Upper lobe of left lung (tissue), 6 donors: Measurements from ENCODE around the gene TENM4. TPM values are rescaled to one million over a fixed set of nuclear protein-coding genes. Genes with fewer than 3 reads are reported as not detected.

Source experiments
- ATAC-seq, 2 donors: fragments of 200-7000 bp; cut with Tn5 transposase; one replicate each; pipeline ENCODE4 v1.9.1; 2022; ENCODE audit warnings: mild to moderate bottlenecking in 2 of 2, moderate library complexity in 2 of 2; ENCODE audit not compliant: low FRiP score in 2 of 2
- DNase-seq, 2 donors: peaks; one replicate each; pipeline ENCODE4 v3.0.0-alpha.2; 2019 to 2020
- H3K27ac ChIP-seq, 4 donors: fragments of 200-600 bp; sonication (generic); one replicate each; pipeline ENCODE4 v1.5.1; 2016 to 2019
- H3K27me3 ChIP-seq, 4 donors: fragments of 200-600 bp; sonication (generic); one replicate each; pipeline ENCODE4 v1.5.1; 2017 to 2019
- H3K36me3 ChIP-seq, 4 donors: fragments of 200-600 bp; sonication (generic); one replicate each; pipeline ENCODE4 v1.5.1; 2016 to 2019
- H3K4me1 ChIP-seq, 4 donors: fragments of 200-600 bp; sonication (generic); one replicate each; pipeline ENCODE4 v1.5.1; 2018 to 2019
- H3K4me3 ChIP-seq, 4 donors: fragments of 200-600 bp; sonication (generic); one replicate each; pipeline ENCODE4 v1.5.1; 2017 to 2019; ENCODE audit warnings: mild to moderate bottlenecking in 2 of 4, moderate library complexity in 1 of 4
- H3K9me3 ChIP-seq, 4 donors: fragments of 200-600 bp; sonication (generic); one replicate each; pipeline ENCODE4 v1.5.1; 2018 to 2019
- EP300 ChIP-seq, 4 donors: sonication (generic); formaldehyde crosslinking; IDR thresholded peaks; one replicate each; pipeline ENCODE4 v1.5.1; 2017; ENCODE audit warnings: antibody characterized with exemption in 4 of 4, control low read depth in 2 of 4
- POLR2A ChIP-seq, 4 donors: fragments of 450-650 bp; IDR thresholded peaks; one replicate each; pipeline ENCODE4 v1.5.1; 2016 to 2017; ENCODE audit warnings: antibody characterized with exemption in 4 of 4, mild to moderate bottlenecking in 2 of 4
- POLR2AphosphoS5 ChIP-seq, 2 donors: sonication (generic); formaldehyde crosslinking; IDR thresholded peaks; one replicate each; pipeline ENCODE4 v1.5.1; 2017; ENCODE audit warnings: antibody characterized with exemption in 2 of 2
- WGBS, 2 donors: methylation state at CpG; one replicate each; pipeline ENCODE4 v1.1.5; 2017 to 2018; 5-methylcytosine and 5-hydroxymethylcytosine counted together
- total RNA-seq, 6 donors: library from RNA; depleted of rRNA in 4 of 6; stranded (reverse); fragments of >200 nt in 4 of 6; gene quantifications; one replicate each; pipeline versions ENCODE4 v1.1.0 to v1.2.1, GENCODE V29; 2016 to 2021
- TF ChIP-seq, protein P1 (sequence below), 6 experiments: fragments of 450-650 bp in 4 of 6; fragments of 200-600 bp in 2 of 6; sonication (generic) in 2 of 6; IDR thresholded peaks; one replicate each; pipeline ENCODE4 v1.5.1; 2016 to 2019; ENCODE audit warnings: antibody characterized with exemption in 6 of 6
- donor health status: DM: no; HTN: no; CAD: no; lungs with moderate emphysema.
- donor health status: DM: no; HTN: yes; CAD: no; lungs with severe emphysema.

TENM4 gene
- total RNA-seq, 6 donors from 2014 or later = 0.11 to 20.0 (median 3.7) TPM

- Histone ChIP-seq H3K4me1 (no peaks in the 10 kb centered on the region), H3K9me3 (no peaks in the 10 kb centered on the region), H3K36me3 (no peaks in the 10 kb centered on the region), H3K27ac (no peak overlapping the region), H3K4me3 (no peak overlapping the region), H3K27me3 (no peaks in the 10 kb centered on the region)
- ATAC-seq (no peak), DNase-seq (no peak)
- 62 to 75% methylated on average over 2 of the region's 2 CpGs for WGBS, 2 donors
- TF ChIP-seq, protein P1, sequence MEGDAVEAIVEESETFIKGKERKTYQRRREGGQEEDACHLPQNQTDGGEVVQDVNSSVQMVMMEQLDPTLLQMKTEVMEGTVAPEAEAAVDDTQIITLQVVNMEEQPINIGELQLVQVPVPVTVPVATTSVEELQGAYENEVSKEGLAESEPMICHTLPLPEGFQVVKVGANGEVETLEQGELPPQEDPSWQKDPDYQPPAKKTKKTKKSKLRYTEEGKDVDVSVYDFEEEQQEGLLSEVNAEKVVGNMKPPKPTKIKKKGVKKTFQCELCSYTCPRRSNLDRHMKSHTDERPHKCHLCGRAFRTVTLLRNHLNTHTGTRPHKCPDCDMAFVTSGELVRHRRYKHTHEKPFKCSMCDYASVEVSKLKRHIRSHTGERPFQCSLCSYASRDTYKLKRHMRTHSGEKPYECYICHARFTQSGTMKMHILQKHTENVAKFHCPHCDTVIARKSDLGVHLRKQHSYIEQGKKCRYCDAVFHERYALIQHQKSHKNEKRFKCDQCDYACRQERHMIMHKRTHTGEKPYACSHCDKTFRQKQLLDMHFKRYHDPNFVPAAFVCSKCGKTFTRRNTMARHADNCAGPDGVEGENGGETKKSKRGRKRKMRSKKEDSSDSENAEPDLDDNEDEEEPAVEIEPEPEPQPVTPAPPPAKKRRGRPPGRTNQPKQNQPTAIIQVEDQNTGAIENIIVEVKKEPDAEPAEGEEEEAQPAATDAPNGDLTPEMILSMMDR (IDR thresholded peaks at IDR 0.05) = no peak
- no peak for TF ChIP-seq POLR2A (IDR thresholded peaks at IDR 0.05)
- no peak for TF ChIP-seq EP300 (IDR thresholded peaks at IDR 0.05)
- no peak for TF ChIP-seq POLR2AphosphoS5 (IDR thresholded peaks at IDR 0.05)
Measured at GRCh38 chr11:79170321-79170720, 270.5 kb downstream of the TENM4 start.

DNA sequence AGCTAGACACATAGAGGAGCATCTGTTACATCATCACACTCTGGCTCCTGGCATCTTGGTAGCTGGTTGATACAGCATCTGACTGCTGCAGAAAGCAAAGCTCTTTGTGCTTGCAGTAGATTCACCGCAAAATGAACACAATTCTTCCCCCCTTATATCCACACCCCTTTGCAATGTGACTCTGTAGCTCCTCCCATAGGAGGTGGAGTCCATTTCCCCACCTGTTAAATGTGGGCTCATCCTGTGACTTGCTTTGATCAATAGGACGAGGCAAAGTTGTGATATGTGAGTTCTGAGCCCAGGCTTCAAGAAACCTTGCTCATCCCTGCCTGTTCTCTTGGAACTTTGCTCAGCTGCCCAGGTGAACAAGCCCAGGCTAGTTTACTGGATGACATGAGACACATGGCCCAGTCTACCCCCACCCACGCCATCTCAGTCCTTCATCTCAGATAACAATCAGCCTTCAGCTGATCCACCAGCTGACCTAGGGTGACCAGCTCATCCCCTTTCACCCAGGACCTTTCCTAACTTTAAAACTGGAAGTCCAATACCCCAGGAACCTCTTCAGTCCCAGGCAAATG lies 272.2 kb downstream of the TENM4 start:
- DNase-seq = no peak
- no peaks in the 10 kb centered on the region for H3K27me3 ChIP-seq
- no peaks in the 10 kb centered on the region for H3K4me1 ChIP-seq
- no peaks in the 10 kb centered on the region for H3K36me3 ChIP-seq
- WGBS, 2 donors = 19 to 86% methylated on average over 3 of the region's 3 CpGs
- H3K27ac ChIP-seq = no peak overlapping the region
- no peak overlapping the region for H3K4me3 ChIP-seq
- ATAC-seq = no peak
- TF ChIP-seq EP300 (IDR thresholded peaks at IDR 0.05) = no peak
- TF ChIP-seq, protein P1 (IDR thresholded peaks at IDR 0.05) = no peak
- TF ChIP-seq POLR2A (IDR thresholded peaks at IDR 0.05) = no peak
- no peak for TF ChIP-seq POLR2AphosphoS5 (IDR thresholded peaks at IDR 0.05)
- H3K9me3 ChIP-seq = no peaks in the 10 kb centered on the region

DNA sequence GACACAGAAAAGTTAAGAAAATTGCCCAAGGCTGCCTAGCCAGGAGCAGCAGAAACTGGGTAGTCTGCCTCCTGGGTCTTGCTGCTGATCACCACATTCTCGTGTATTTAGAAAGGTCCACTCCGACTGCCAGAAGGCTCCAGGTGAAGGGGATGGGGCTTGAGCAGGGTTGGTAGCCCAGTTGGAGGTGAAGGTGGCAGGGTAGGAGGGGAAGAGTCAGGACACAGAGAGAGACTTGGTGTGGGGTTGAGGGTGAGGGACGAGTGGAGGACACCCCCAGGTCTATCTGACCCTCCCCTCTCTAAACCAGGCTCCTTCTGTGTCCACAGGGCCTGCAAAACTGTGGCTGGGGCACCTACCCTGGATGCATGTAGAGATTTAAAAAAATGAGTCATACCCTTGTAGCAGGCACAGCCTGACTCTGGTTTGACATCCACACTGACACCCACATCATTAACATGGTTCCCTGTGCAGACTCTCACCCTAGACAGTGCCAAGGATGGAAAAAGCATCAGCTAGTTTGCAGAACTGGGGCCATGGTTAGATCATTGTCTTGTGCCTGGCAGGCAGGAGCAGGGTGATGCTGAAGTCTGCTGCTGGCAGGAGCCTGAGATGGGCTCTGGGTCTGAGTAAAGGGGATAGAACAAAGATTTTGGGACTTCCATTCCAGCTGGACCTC lies 273.2 kb downstream of the TENM4 start:
- Histone ChIP-seq H3K4me1 (no peaks in the 10 kb centered on the region), H3K27ac (no peak overlapping the region), H3K9me3 (no peaks in the 10 kb centered on the region), H3K36me3 (no peaks in the 10 kb centered on the region), H3K4me3 (no peak overlapping the region), H3K27me3 (no peaks in the 10 kb centered on the region)
- TF ChIP-seq POLR2AphosphoS5 (IDR thresholded peaks at IDR 0.05) (no peak), EP300 (IDR thresholded peaks at IDR 0.05) (no peak), POLR2A (IDR thresholded peaks at IDR 0.05) (no peak)
- TF ChIP-seq, protein P1 (IDR thresholded peaks at IDR 0.05) = no peak
- no peak for DNase-seq
- no peak for ATAC-seq
- WGBS, 2 donors = 53 to 66% methylated on average over 3 of the region's 3 CpGs

- TF ChIP-seq EP300 (IDR thresholded peaks at IDR 0.05) (no peak), POLR2A (IDR thresholded peaks at IDR 0.05) (no peak), POLR2AphosphoS5 (IDR thresholded peaks at IDR 0.05) (no peak)
- TF ChIP-seq, protein P1 (IDR thresholded peaks at IDR 0.05) = no peak
- no peaks in the 10 kb centered on the region for H3K4me1 ChIP-seq
- ATAC-seq (no peak), DNase-seq (no peak)
- H3K27ac ChIP-seq = no peak overlapping the region
- no peaks in the 10 kb centered on the region for H3K27me3 ChIP-seq
- WGBS, 2 donors = 77 to 79% methylated on average over 2 of the region's 2 CpGs
- H3K4me3 ChIP-seq = no peak overlapping the region
- H3K36me3 ChIP-seq = no peaks in the 10 kb centered on the region
- H3K9me3 ChIP-seq = no peaks in the 10 kb centered on the region
Measured at GRCh38 chr11:79165908-79166307, 274.9 kb downstream of the TENM4 start.
